ENCODE measurements around the gene TNIK. TPM values are rescaled to one million over a fixed set of nuclear protein-coding genes. Genes with fewer than 3 reads are reported as not detected.

TNIK gene
- total and polyA plus RNA-seq, 2 experiments from 2014 or later = 14.6 to 34.3 TPM

- TF ChIP-seq CTCF (conservative IDR thresholded peaks at IDR 0.05; ENCODE audit: low read depth in 2 of 2) (no peak), STAT1 (IDR thresholded peaks at IDR 0.05; ENCODE audit: unreplicated experiment) (no peak), EZH2 (IDR thresholded peaks at IDR 0.05; ENCODE audit: low read depth, unreplicated experiment) (no peak), CREB1 (CRISPR knock-in tag; IDR thresholded peaks at IDR 0.05; ENCODE audit: low read depth) (no peak), POLR2AphosphoS5 (IDR thresholded peaks at IDR 0.05; ENCODE audit: low read depth) (no peak), ETS1 (IDR thresholded peaks at IDR 0.05) (no peak), NANOG (IDR thresholded peaks at IDR 0.05; ENCODE audit: borderline replicate concordance) (no peak), JUNB (IDR thresholded peaks at IDR 0.05; ENCODE audit: unreplicated experiment) (no peak), REST (IDR thresholded peaks at IDR 0.05; ENCODE audit: unreplicated experiment) (no peak), EZH2phosphoT487 (IDR thresholded peaks at IDR 0.05; ENCODE audit: unreplicated experiment) (no peak), ZNF114 (CRISPR knock-in tag; IDR thresholded peaks at IDR 0.05) (no peak)
Measured at GRCh38 chr3:171026597-171027293, 433.5 kb downstream of the TNIK start, which contains the start of gene SLC2A2 (continued).

GRCh38 chr3:171023566-171023965, 436.6 kb downstream of the TNIK start:
- Mint-ChIP-seq H3K4me3 (no peak overlapping the region), H3K36me3 (ENCODE audit: low read depth) (no peaks in the 10 kb centered on the region), H3K9me3 (no peaks in the 10 kb centered on the region), H3K4me1 (peaks cover 2% of the 10 kb centered on the region; the same call in 2 of the 3 replicates), H3K27me3 (ENCODE audit: insufficient read depth, low read depth, poor library complexity) (no peaks in the 10 kb centered on the region), H3K27ac (no peak overlapping the region)
- Histone ChIP-seq H3K79me2 (replicated peaks; ENCODE audit: insufficient read depth) (no peaks in the 10 kb centered on the region), H3K27ac (ENCODE audit: low read depth) (no peak overlapping the region), H3K36me3 (ENCODE audit: insufficient read depth) (no peaks in the 10 kb centered on the region), H3F3A (replicated peaks; ENCODE audit: low read depth) (no peaks in the 10 kb centered on the region), H3K4me2 (no peak overlapping the region), H3K27me3 (ENCODE audit: insufficient read depth) (peaks cover 15% of the 10 kb centered on the region), H3K4me3 (no peak overlapping the region), H4K20me1 (replicated peaks; ENCODE audit: insufficient read depth) (no peaks in the 10 kb centered on the region), H3K9me2 (ENCODE audit: insufficient read depth) (no peaks in the 10 kb centered on the region), H3K4me1 (ENCODE audit: insufficient read depth) (0 out of 2 replicates have a peak, but pooled peaks cover 3% of the 10 kb centered on the region), H2AFZ (no peak overlapping the region)
- DNase-seq (ENCODE audit: low spot score) (no peak), ATAC-seq (no peak)
- TF ChIP-seq STAT1 (IDR thresholded peaks at IDR 0.05; ENCODE audit: unreplicated experiment) = no peak
- no peak for TF ChIP-seq POLR2AphosphoS5 (IDR thresholded peaks at IDR 0.05; ENCODE audit: low read depth)
- TF ChIP-seq EZH2phosphoT487 (IDR thresholded peaks at IDR 0.05; ENCODE audit: unreplicated experiment) = no peak
- TF ChIP-seq CREB1 (CRISPR knock-in tag; IDR thresholded peaks at IDR 0.05; ENCODE audit: low read depth) = no peak
- TF ChIP-seq ETS1 (IDR thresholded peaks at IDR 0.05) = no peak
- TF ChIP-seq ZNF331 (CRISPR knock-in tag; IDR thresholded peaks at IDR 0.05; ENCODE audit: low read depth) = no peak
- TF ChIP-seq ZNF114 (CRISPR knock-in tag; IDR thresholded peaks at IDR 0.05) = no peak
- no peak for TF ChIP-seq NANOG (IDR thresholded peaks at IDR 0.05; ENCODE audit: borderline replicate concordance)
